Eye (tissue), 1 donor: ENCODE results near the gene PTPRT.

ENCODE experiments used
- DNase-seq: peaks from one replicate; pipeline ENCODE4 v3.0.0-alpha.2; 2015

Gene PTPRT

DNA sequence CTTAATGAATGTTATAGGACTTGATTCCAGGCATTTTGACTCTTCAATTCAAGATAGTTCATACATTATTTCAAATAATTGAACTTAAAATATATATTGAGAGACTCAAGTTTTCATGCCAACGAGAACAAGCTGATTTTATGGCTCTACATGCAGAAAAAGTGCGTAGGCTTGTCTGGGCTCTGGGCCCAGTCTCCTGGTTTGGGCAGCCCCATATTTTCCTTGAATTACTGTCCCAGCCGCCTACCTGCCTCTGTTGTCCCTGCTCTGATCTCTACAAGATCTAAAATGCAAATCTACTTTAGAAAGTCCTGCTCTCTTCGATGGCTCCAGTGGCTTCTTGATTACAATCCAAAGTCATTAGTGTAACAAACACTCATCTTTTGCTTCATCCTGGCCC lies 1034.1 kb downstream of the PTPRT start:
- no peak for DNase-seq

DNA sequence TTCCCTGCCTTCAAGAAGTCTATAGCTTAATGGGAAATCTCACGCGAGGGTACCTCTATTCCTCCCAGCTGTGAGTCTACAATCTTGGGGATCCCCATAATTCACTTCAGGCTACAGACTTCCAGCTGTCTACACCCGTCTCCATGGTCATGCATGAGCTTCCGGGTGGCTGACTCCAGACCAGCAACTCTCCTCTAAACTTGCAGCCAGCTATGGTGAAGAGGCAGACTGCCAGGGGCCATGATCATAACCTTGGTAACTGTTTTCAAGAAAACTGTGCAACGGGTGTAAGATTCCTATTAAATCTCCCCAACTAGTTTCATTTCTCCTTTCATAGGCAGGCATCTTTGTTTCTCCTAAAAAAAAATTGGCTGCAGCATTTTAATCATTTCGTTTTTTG lies 1037.1 kb downstream of the PTPRT start:
- DNase-seq = no peak

DNA sequence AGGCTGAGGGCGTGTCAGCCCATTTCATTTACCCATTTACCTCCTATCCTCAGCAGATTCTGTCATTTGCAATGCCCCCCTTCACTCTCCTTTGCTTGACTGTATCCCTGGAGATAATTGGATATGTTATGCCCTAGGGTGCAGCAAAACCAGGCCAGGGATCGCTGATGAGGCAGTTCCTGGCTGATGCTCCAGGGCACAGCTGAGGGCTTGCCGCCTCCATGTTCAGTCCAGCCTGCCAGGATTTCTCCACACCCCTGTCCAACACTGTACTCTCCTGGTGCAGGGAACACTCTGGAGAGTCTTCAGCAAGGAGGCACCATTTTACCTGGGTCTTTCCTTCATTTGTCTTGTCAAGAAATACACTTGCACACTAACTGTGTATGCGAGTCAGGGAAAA lies 1039.5 kb downstream of the PTPRT start:
- DNase-seq = no peak

DNA sequence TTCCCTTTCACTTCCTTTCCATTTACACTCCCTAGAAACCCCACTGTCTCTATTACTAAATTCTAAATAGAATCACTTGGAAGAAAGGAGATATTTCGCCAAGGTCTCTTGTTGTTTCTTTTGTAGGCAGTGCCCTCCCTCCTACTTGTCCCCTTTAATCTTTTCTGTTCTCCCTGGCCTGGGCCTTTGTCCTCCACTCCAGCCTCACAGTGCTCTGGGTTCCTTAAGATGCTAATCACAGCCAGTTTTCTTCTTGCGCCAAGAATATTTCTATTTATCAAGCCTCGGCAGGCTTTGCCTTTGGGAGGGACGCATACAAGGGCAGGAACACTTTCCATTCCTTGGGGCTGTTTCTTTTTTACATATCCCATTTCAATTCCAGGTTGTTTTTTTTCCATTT lies 1051.0 kb downstream of the PTPRT start:
- DNase-seq = no peak

DNA sequence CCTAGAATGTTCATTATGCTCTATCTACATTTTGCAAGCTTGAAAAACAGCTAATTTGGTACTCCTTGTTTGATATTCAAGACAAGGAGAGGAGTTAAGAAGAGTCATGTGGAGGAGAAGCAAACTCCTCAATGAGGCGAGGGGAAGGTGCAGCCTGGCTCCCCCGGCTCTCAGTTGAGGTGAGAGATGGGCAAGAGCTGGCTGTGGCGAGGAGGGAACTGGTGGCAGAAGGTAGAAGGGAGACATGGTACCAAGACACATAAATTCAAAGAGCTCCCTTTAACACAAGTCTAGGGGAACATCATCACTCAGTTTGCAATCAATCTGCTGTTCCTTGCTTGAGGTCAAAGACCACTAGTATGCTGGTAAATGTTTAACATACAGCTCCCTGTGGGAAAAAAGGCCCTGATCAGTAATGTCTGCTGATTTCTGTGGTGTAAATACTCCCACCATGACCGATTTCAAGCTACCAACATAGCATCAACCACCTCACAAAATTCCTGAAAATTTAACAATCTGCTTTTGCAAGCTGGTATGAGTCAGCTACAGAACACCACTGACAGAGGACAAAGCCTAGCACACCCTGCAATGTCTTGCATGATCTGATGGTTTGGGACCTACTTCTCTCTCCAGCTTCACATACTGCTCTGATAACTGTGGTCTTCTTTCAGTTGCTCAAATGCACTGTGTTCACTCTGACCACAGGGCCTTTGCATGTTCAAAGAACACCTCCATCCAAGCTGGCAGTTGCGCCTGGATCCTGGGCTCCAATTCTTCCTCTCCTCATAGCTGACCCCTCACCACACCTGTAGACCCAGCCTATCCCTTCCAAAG lies 1055.2 kb downstream of the PTPRT start:
- DNase-seq = no peak

DNA sequence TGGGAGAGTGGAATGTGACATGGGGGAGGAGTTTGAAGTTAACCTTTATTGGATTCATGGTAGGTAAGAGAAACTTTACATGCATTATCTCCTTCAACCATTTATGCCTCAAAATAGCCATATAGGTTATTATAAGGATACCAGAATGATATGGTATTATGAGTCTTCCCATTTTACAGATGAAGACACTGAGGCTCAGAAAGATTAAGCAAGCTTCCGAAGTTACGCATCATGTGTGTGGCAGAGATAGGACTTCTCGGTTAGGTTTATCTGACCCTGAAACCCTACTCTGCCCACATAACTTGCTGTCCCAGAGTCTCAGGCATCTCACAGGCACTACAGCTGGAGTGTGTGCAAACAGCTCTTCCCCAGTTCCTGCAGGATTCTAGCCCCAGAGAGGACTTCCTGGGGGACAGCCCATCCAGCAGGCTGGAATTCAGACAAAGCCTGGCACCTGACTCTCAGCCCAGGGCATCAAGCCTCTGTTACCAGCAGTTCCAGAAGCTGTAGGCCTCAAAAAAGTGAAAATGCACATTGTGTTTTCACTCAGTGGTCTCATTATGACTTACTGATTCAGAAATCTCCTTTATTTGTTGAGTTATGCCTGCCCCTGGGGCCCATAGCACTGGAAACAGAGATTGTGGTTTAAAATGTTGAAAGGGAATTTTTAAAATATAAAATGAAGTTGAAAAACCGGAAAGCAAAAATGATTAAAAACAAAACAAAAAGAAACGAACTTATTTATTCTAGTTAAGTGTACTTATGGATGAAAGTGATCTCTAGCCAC lies 1058.7 kb downstream of the PTPRT start:
- DNase-seq = no peak

DNA sequence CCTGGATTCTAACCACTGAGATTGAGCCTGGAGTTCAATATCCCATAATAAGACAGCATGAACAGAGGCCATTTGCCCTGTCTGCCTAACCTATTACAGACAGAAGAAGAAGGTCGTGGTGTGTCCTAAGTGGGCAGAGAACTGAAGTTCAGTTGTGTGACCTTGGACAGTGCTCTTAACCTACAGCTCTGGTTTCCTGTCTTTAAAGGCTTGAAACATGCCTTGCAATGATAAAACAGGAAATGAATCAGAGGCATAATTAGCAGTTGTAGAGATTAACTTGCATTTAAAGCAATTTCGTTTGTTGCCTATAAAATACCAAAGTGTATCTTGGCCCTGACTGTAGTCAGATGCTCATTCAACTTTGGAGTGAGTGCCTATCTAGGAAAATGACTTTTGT lies 1064.3 kb downstream of the PTPRT start:
- no peak for DNase-seq

DNA sequence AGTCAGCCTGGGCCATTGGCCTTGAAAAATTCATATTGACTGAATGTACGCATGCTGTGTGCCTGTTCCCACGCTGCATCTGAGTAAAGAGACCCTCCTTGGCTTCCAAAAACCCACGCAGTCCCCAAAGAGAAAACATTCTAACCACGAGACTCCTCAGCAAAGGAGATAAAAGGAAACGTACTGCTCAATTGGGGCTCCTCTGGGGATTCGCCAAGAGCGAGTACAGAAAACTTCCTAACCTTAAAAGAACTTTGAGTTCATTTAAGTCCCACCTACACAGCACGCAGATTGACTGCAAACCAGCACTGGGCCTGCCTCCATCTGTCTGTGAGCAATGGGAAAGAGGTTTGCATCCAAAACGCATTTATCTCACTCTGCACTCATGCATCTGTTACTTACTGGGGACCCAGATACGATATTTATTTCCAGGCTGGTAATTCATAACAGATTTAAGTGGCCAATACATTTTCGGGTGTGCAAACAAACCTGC lies 1065.7 kb downstream of the PTPRT start:
- DNase-seq = no peak

DNA sequence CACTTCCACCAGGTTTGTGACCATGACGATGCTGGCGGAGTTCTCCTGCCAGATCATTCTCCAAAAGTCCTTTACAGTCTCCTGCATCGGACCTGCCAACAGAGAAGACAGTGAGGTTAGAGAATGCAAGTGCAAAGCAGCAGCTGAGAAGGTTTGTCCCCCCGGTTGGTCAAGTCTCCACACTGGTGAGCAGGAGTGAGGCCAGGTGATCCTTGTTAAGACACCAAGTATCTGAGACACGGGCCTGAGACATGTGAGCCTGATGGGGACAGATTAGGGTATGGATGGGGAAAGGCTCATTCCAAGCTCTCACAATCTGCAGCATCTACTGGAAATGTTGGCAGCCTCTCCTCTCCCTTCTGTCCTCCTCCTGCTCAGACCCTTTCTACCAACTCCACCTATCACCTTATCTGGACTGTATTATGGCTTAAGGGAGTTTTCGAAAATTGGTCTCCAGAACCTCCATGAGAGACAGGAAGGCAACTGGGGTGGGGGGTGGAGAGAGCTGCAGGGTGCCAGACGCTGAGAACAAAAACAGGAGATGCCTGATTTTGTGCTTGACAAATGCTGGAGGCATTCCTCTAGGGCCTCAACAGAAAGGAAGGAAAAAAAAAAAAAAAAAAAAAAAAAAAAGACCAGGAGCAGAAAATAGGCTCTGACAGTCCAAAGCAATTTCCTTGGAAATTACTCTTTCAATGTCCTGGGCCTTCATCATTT lies 1071.1 kb downstream of the PTPRT start:
- DNase-seq = no peak

DNA sequence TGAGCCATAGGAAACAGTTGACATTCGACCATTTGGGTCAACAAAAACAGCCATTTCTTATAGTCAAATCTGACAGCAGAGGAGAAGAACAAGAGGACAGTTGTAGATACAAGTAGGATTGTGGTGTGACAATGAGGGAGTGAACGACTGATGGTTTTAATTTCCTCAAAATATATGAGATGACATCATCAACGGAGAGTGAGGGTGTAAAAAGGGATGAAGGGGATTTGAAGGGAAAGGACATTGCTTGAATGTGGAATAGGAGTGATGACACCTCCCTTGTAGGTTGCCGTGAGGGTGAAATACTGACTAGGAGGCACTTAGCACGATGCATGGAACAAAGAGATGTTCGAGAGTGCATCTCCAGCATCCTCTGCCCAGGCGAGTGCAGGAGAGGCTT lies 1071.7 kb downstream of the PTPRT start:
- DNase-seq = no peak

DNA sequence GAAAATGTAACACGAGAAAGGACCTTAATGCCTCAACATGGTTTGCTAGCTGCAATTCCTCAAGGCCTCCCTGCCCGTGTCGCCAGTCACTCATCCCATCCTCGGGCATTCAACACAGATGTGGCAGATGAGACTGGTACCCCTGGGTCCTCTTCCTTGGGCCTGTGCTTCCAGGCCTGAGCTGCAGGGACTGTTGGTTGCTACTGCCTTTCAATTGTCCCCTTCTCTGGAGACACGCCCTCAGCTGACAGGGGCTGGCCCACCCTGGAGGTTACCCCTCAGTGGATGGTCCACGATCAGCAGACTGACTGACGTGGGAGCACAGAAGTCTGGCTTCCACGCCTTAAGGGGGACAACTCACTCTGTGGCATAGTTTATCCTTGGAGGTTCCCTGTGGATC lies 1076.5 kb downstream of the PTPRT start:
- DNase-seq = no peak

DNA sequence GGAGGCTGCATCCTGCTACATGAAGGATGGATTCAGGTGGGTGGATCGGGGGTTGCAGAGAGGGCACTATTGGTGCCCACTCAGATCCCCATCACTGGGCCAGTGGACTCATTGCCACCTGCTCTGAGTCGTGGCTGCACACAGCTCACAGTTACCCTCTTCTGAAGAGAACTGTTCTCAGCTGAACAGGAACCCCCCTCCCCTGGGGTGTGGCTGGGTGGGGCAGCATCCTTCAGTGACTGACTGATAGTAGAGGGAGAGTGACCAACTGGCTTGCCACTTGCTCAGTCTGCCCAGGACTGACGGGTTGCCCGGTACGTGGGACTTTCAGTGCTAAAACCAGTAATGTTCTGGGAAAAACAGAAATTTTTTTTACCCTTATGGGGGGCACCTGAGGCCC lies 1077.5 kb downstream of the PTPRT start:
- no peak for DNase-seq

DNA sequence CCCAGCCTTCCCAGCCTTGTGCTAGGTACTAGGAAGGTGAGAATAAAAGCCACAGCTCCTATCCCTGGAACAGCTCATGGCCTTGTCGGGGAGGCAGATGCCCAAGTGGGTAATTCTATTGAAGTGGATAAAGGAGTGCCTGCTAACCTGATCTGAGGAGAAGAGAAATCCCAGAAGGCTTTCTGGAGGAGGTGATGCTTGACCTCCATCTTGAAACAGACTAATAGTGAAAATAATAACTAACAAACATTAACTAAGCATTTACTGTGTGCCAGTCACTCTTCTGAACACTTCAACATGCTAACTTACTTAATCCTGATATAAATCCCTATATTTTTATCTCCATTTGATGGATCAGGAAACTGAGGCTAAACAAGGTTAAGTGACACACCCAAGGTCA lies 1078.4 kb downstream of the PTPRT start:
- no peak for DNase-seq

DNA sequence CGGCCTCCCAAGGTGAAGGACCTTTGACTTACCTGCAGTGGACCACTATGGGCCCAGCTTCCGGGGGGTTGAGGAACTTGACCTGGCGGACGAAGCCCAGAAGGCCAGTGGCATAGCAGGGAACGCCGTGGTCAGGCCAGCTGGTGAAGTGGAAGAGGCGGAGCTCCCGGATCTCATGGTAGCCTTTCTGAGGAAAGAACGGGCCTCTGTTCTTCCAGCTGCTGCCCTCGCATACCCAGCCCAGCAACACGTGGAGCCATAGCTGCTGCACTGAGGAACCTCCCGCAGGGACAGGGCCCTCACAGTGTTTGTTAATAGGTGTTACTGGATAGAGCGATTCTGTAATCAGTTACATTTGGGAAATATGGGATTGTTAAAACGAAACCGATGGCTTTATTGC lies 1079.4 kb downstream of the PTPRT start:
- no peak for DNase-seq

DNA sequence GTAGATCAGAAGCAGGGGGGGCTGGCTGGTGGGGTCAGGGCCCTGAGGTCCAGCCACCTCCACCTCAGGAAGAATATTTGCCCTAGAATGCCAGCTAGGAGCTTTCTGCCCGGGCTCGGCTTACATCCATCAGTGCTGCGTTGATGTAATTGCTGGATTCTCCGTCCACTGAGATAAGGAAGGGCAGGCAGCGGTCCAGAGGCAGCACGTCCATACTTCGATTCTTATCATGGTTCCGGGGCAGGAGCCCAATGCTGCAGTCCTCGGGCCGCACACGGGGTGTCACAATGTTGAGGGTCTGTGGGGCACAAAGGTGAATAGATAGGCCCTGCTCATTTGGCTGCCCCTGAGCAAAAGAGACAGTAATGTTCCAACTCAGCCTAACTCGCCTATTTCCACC lies 1087.7 kb downstream of the PTPRT start:
- no peak for DNase-seq

DNA sequence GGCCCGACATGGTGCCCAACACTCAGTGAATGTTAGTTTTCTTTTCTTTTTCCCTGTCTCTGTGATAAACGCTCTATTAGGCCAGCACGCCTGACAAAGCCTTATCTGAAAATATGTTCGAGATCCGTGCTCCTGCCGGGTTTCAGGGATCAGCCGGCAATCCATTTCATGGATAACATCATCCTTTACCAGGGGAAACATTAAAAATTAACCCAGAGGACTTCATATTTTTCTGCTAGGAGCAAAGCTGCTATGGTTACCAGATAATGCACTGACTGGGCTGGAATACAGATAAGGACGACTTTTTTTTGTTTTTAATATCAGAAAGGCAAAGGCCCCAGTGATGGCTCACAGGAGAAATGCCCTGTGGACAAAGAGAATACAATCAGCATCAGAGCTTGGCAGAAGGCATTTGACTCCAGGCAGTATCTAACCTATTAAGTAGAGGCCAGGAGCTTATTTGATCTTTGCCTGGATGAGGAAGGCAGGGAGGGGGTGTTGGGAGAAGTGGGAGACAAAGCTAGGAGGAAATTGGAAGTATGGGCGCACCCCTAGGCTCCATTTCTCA lies 1089.5 kb downstream of the PTPRT start:
- DNase-seq = no peak

DNA sequence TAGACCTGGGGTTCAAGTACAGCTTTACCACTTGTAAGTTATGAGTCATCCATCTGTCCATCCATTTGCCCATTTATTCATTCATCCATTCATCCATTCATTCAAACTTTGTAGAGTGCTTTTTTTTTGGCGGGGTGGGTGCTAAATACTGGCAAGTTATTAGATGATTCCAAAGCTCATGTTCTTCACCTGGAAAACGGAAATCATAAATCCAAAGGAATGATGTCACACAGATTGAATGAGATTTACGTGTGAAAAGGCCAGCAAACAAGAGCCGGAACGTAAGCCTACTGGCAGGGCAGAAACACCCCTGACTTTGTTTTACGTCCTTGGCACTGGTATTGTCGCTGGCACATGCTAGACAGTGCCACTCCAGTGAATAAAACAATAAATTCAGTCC lies 1090.6 kb downstream of the PTPRT start:
- no peak for DNase-seq

DNA sequence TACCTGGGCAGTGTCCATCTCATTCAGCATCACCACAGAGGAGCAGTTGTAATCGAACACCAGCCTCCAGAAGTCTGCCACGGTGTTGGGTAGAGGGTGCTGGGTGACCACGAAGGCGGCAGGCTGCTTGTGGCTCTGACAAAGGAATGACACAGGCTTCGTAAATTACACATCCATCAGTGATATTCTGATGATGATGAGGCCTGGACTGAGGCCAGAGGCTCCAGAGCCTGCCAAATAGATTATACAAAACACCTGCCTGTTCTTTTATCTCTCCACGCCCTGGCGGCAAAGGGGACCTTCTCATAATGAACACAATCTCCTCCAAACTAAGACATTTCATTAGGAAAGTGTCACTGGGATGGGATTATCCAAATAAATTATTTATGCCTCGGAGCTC lies 1091.3 kb downstream of the PTPRT start:
- no peak for DNase-seq

DNA sequence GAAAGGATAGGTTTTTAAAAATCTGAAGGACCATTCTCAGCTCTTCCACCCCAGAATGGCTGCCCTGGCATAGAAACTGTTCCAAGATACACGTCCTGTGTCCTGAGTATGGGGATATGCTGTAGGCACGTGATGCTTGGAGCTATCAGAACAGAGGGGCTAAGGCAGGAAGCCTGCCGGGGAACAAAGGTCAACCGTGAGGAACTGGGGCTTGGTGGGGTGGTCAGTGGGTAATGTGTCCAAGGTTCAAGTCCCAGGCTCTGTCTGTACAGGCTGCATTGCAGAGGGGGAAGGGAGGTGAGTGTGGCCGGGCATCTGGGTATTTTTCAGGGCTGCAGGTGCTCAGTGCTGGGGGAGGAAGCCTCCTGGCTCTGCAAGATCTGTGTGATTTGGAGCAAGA lies 1092.0 kb downstream of the PTPRT start:
- no peak for DNase-seq

DNA sequence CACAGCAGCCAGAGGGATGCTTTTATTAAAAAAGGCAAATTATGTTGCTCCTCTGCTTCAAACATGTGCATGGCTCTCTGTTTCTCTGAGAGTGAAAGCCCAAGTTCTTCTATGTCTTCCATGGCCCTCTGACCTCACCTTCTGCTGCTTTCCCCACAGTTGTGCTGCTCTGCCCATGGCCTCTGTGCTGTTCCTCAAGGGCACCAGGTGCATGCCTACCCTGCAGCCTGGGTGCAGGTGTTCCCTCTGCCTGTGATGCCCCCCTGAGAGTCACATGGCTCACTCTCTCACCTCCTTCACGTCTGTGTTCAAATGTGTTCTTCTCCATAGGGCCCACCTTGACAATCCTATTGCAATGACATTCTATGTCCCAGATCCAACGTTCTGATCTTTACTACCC lies 1094.5 kb downstream of the PTPRT start:
- DNase-seq = no peak

DNA sequence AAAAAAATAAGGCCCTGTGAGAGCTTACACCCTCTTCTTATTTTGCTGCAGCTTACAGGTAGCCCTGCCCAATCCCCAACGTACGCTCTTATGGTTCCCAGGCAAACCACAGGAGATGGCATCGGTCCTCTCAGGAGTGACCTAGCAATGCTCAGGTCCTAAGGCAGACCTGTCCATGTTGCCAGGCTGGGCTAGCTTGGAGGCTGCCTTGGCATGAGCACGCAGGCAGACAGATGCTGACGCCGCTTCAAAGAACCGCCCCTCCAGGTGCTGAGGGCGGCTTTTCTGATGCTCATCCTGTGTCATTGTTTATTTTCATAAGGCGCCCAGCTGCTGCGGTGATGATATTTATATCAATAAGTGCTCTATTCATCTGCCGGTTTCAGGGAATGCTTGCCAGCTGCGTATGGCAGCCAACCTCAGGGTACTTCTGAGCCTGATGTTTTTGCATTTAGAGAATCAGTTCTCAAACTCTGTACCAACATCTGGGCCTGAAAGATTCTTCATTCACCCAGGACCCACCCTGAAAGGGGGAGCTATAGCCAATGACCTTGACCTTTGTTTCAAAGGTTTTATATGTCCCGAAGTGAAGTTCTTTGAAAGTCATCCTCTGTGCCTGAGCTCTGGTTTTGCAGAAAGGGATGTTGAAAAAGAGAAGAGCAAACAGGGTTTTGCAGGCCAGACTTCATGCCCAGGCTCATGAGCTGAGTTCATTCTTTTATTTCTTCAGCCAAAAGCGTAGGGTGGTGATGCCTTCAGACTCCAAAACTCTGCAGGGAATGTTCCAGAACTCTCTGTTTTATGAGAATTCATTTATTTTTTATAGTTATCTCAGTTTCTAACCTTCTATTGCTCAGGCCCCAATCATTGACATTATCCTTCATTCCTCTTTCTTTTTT lies 1095.9 kb downstream of the PTPRT start:
- no peak for DNase-seq

DNA sequence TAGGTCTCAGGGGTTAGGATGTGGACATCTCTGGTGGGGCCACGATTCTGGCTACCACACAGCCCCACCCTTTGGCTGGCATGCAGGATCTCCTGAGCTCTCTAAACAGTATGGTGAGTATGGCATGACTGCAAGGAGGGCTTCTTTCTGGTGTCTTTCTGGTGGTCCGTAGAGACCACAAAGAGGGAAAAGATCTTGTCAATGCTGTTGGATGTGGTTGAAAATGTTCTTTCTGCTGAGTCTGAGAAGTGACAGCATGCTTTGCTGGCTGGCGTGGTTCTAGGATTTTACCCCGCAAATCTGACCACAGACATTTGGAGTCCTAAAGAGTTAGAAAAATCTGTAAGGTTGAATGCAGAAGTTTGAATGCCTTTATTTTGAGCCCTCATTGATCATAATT lies 1096.7 kb downstream of the PTPRT start:
- no peak for DNase-seq
